ENCODE measurements around the gene PRKCE.

DNA sequence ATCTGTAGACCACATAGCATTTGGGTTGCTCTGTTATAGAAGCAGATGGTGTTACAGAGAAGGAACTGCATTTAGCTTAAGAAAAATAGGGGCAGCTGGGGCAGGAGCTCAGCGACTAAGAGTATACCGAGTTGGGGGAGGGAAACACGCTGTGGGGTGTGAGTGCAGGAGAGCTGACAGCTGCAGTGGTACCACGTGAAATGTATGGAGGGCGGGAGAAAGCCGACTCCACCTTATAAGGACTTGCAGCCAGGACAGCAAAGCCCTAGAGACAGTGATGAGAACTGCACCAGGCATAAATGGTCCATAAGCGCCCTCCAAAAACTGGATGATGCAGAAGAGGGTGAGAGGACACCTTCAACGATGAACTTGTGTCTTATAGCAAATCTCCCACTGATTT, 237.6 kb downstream of the PRKCE start:
- TF ChIP-seq, protein P1, sequence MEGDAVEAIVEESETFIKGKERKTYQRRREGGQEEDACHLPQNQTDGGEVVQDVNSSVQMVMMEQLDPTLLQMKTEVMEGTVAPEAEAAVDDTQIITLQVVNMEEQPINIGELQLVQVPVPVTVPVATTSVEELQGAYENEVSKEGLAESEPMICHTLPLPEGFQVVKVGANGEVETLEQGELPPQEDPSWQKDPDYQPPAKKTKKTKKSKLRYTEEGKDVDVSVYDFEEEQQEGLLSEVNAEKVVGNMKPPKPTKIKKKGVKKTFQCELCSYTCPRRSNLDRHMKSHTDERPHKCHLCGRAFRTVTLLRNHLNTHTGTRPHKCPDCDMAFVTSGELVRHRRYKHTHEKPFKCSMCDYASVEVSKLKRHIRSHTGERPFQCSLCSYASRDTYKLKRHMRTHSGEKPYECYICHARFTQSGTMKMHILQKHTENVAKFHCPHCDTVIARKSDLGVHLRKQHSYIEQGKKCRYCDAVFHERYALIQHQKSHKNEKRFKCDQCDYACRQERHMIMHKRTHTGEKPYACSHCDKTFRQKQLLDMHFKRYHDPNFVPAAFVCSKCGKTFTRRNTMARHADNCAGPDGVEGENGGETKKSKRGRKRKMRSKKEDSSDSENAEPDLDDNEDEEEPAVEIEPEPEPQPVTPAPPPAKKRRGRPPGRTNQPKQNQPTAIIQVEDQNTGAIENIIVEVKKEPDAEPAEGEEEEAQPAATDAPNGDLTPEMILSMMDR (conservative IDR thresholded peaks at IDR 0.05) = no peak
- TF ChIP-seq EZH2 (IDR thresholded peaks at IDR 0.05; ENCODE audit: low read depth) = no peak
